Activated CD4-positive, alpha-beta memory T cell treated with anti-CD3 and anti-CD28 coated beads, Interleukin-2, amount 10 ng/mL, durations not matched to agents 7 days and 5 days (primary cell): ENCODE results near the gene CHCHD6. TPM values are rescaled to one million over a fixed set of nuclear protein-coding genes. Genes with fewer than 3 reads are reported as not detected.

Experiments used
- CTCF ChIA-PET: fragments of 350-600 bp; sonication (Branson Sonifier 250); formaldehyde crosslinking; loops from one replicate; lab custom pipeline; 2021; ENCODE audit warnings: antibody characterized with exemption, inconsistent platforms; lab: Charles Lee
- POLR2A ChIA-PET: fragments of 350-600 bp; sonication (Branson Sonifier 250); formaldehyde crosslinking; loops from one replicate; lab custom pipeline; 2021; ENCODE audit warnings: antibody characterized with exemption; lab: Charles Lee
- DNase-seq: peaks from one replicate; pipeline ENCODE4 v3.0.0-alpha.2; 2020
- H3K27ac Mint-ChIP-seq: one replicate; pipeline ENCODE4 v1.8.0; 2021; ENCODE audit warnings: mild to moderate bottlenecking, mixed read lengths
- H3K27me3 Mint-ChIP-seq: one replicate; pipeline ENCODE4 v1.8.0; 2021; ENCODE audit warnings: mixed read lengths
- H3K36me3 Mint-ChIP-seq: one replicate; pipeline ENCODE4 v1.8.0; 2021; ENCODE audit warnings: low read depth, mixed read lengths
- H3K4me1 Mint-ChIP-seq: one replicate; pipeline ENCODE4 v1.8.0; 2021; ENCODE audit warnings: mixed read lengths
- H3K4me3 Mint-ChIP-seq: one replicate; pipeline ENCODE4 v1.8.0; 2021; ENCODE audit warnings: mild to moderate bottlenecking, mixed read lengths
- H3K9me3 Mint-ChIP-seq: one replicate; pipeline ENCODE4 v1.8.0; 2021; ENCODE audit warnings: mixed read lengths
- total RNA-seq, 2 experiments: library from RNA; stranded (reverse); gene quantifications; one replicate each; pipeline ENCODE4 v1.2.3, GENCODE V29; 2021

Gene CHCHD6
- total RNA-seq, 2 experiments from 2014 or later: 4.0 to 4.1 TPM

DNA sequence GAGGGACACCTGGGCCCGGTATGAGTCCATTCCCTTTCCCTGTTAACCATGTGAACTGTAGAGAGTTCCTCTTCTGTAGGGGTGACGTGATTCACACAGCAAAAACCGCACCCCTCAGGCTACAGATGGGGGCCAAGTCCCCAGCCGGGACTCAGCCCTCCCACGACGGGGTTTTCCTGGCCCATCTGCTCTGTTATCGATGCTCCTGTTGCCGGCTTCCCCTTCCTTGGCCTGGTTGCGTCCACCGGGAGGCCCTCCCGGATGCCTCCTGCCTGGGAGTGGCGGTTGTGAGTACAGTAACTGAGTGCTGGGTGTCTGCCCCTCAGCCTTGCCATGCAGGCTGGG is 278.1 kb downstream of the CHCHD6 start:
- ChIA-PET POLR2A (interaction anchor here (0.6 to 1.5 kb wide), 3 partner anchors 11 to 898 kb away, joined by 3 to 7 read pairs (median 3); partner anchors contain the start of gene SLC41A3), CTCF (interaction anchor here (1.0 to 2.2 kb wide), 13 partner anchors 15 to 458 kb away, joined by 3 to 15 read pairs (median 4); partner anchors contain the start of gene CHST13)
- H3K36me3 Mint-ChIP-seq: no peaks in the 10 kb centered on the region
- H3K9me3 Mint-ChIP-seq: no peaks in the 10 kb centered on the region
- peak overlapping the region; percentile 76 for H3K4me3 Mint-ChIP-seq
- DNase-seq: no peak
- peaks cover 21% of the 10 kb centered on the region for H3K4me1 Mint-ChIP-seq
- H3K27ac Mint-ChIP-seq: peak overlapping the region; percentile 55
- peaks cover 9% of the 10 kb centered on the region for H3K27me3 Mint-ChIP-seq

DNA sequence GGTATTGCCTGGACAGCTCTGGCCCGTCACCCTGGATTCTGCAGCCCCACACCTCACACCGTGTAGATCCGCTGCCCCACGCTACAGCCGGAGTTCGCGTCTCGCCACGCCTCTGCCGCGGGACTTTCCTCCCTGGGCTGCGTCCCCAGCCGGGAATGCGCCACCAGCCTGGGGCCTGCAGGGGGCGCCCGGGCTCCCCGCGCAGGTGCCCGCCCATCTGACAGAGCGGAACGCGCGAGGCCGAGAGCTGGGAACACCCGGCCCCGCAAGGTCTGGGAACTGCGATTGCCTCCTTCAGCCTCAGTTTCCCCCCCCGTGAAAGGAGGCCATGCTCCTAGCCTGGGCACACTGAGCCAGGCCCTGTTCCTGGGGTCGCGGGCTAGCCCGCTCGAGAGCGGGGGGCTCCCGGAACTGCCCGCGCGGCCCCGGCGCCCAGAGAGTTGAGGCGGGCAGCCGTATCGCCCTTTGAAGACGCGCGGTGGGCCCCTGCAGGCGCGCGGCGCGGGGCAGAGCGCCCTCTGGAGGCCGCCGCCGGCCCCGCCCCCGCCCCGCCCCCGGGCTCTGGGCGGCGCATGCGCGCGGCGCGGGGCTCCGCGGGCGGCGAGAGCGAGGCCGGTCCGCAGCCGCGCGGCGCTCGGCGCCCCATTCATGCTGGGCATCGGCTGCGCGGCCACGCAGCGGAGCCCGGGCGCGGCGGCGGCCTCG is 278.6 kb downstream of the CHCHD6 start, which contains the start of gene PLXNA1:
Gene PLXNA1, plus strand, starts transcription at position 645 of the 705 bp plus-strand sequence. CDS start 5,479 bp downstream, outside the sequence.
- Mint-ChIP-seq H3K36me3 (no peaks in the 10 kb centered on the region), H3K27ac (peak within 1 kb of the TSS; percentile 55), H3K4me1 (peaks cover 21% of the 10 kb centered on the region), H3K9me3 (no peaks in the 10 kb centered on the region), H3K4me3 (peak within 1 kb of the TSS; percentile 76), H3K27me3 (peaks cover 9% of the 10 kb centered on the region)
- POLR2A ChIA-PET: interaction anchor here (0.6 to 1.5 kb wide), 4 partner anchors 11 to 899 kb away, joined by 3 to 7 read pairs (median 3); partner anchors contain the start of gene SLC41A3
- peak; percentile 88 for DNase-seq
- CTCF ChIA-PET: interaction anchor here (0.7 to 2.2 kb wide), 14 partner anchors 15 to 459 kb away, joined by 3 to 15 read pairs (median 4); partner anchors contain the start of gene CHST13

DNA sequence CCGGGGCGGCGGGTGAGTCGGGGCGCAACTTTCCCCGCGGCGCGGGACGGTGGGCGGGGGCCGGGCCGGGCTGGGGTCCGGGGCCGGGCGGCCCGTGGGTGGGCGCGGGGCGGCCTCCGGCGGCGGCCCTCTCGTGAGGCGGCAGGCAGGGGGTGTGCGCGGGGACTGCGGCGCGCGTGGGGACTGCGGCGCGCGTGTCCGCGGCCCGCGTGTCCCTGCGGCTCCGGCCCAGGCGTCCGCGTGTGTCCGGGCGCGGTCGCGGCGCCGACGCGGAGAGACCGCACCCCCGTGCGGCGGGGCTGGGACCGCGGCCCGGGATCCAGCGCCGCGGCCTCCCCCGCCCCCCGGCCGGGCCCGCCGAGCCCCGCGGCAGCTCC is 279.2 kb downstream of the CHCHD6 start:
- no peak overlapping the region for H3K27ac Mint-ChIP-seq
- CTCF ChIA-PET: interaction anchor here (2.1 kb wide), 1 partner anchor 72 kb away, joined by 8 read pairs; no protein-coding TSS in a partner anchor
- no peaks in the 10 kb centered on the region for H3K9me3 Mint-ChIP-seq
- H3K27me3 Mint-ChIP-seq: peaks cover 7% of the 10 kb centered on the region
- no peak for DNase-seq
- POLR2A ChIA-PET: interaction anchor here (1.3 kb wide), 1 partner anchor 71 kb away, joined by 3 read pairs; no protein-coding TSS in a partner anchor
- H3K4me3 Mint-ChIP-seq: no peak overlapping the region
- no peaks in the 10 kb centered on the region for H3K36me3 Mint-ChIP-seq
- peaks cover 21% of the 10 kb centered on the region for H3K4me1 Mint-ChIP-seq

DNA sequence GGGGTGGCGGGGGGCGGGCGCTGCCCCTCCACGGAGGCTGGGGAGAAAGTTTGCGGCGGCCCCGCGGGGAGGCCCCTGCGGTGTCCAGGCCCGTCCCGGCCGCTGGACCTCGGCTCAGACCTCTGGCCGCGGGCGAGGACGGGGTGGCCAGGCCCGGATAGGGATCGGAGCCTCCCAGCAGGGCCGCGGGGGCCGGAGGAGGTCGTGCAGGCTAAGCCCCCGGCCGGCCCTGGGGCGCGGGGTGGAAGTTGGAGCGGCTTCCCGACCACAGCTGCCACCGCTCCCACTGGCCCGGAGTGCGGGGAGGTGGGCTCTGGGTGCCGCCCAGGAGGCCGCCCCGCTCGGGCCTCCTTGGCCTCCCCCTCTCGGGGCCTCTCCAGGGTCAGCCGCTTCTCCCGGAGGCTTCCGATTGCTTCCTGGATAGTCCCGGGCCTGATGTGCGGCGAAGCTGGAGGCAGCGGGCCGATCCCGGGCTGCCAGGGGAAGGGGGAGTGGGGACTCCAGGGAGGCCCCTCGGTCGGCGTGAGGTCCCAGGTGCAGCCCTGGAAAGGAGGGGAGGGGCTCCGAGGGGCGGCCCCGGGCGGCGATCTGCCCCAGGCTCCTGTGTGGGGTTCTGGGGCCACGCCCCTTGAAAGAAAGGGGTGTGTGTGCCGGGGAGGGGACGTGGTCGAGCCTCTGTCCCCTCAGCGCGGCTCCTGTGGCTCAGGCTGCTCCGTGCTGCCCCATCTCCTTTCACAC is 279.8 kb downstream of the CHCHD6 start:
- H3K9me3 Mint-ChIP-seq: no peaks in the 10 kb centered on the region
- H3K27me3 Mint-ChIP-seq: peaks cover 4% of the 10 kb centered on the region
- ChIA-PET CTCF (interaction anchor here (2.1 kb wide), 1 partner anchor 73 kb away, joined by 8 read pairs; no protein-coding TSS in a partner anchor), POLR2A (interaction anchor here (1.3 kb wide), 1 partner anchor 71 kb away, joined by 3 read pairs; no protein-coding TSS in a partner anchor)
- H3K27ac Mint-ChIP-seq: no peak overlapping the region
- no peaks in the 10 kb centered on the region for H3K36me3 Mint-ChIP-seq
- peak; percentile 26 for DNase-seq
- H3K4me3 Mint-ChIP-seq: peak overlapping the region; percentile 24
- H3K4me1 Mint-ChIP-seq: peaks cover 17% of the 10 kb centered on the region

DNA sequence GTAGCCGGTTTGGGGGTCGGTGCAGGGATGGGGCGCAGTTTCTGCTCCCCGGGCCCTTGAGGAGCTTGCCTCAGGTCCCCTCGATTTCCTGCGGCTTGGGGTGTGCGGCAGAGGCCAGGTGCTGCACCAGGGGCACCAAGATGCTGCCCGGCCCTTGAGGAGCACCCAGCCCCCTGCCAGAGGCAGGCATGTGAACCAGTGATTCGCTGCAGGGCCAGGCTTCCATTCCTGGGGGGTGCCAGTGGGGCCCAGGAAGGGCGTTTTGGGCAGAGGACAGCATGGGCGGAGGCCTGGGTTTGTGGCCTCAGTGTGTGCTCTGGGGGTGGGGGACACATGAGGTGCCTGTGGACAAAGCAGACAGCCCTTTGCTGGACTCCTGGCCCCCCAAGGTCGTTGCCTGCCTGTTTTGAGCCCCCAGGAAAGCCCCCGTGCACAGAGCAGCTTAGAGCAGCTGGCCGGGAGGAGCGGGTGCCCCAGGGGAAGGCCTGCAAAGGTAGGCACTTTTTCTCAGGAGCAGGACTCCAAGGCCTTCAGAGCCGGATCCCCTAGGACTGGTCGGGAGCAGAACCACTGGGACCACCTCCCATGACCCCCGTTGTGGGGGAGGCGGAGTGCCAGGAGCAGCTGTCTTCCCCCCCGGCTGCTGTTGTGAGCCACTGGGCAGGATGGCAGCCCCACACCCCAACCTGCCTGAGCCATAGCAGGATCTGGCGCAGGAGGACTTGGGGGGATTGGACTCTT is 280.5 kb downstream of the CHCHD6 start:
- Mint-ChIP-seq H3K9me3 (no peaks in the 10 kb centered on the region), H3K4me1 (peaks cover 14% of the 10 kb centered on the region), H3K27me3 (peaks cover 4% of the 10 kb centered on the region), H3K27ac (no peak overlapping the region), H3K4me3 (peak overlapping the region; percentile 24), H3K36me3 (no peaks in the 10 kb centered on the region)
- no peak for DNase-seq
- CTCF ChIA-PET: no interaction called here
- POLR2A ChIA-PET: interaction anchor here (1.3 kb wide), 1 partner anchor 72 kb away, joined by 3 read pairs; no protein-coding TSS in a partner anchor

DNA sequence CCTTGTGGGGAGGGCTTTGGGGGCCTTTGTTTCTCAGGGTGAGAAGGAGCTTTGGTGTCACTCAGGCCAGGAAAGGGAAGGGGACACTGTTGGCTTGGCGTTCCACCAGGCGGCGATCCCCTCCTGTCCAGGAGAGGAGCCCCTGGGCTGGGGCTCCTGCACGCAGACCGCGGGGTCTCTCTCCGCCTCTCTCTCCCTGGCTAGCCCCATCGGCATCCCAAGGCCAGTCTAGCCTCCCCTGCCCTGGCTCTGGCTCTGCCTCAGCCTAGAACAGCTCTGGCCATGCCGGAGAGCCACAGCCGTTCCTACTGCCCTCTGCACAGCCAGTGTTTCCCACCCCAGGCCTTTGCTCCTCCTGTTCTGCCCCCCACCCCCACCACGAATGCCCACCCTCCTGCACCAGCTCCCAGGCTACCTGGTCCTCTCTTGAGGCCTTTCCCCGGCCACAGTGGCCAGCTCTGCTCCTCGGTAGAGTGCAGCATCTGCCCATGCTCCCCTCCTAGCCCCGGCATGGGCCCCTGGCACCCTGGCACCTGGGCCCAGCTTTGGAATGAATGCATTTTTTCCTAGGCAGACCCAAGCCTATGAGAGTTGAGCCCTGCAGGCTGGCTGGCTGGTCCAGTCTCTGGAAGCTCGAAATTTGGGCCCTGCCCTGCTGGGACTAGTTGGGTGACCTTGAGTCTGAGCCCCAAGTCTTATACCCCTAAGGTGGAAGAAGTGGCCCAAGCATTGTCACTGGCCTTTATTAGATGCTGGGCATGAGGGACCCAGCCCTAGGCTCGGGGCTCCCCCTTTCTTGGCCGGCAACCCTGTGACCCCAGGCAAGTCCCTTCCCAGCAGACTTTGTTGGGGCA is 281.3 kb downstream of the CHCHD6 start:
- CTCF ChIA-PET: no interaction called here
- H3K27me3 Mint-ChIP-seq: no peaks in the 10 kb centered on the region

DNA sequence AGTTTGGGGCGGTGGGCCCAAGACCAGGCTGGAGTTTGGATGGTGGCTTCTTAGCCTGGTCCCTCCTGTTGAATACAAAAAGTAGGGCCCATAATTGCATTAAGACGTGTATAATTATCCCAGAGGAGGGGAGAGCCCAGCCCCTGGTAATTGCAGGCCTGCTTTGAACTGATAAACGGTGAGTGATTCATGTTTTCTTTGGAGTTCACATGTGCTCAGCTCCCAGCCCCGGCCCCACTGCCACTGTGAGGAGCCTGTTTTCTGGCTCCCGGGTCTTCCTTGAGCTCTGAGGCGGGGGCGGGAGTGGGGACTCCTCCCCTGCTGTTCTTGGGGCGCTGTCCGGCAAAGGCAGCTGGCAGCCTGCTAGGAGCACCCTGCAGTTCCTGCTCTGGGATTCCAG is 282.0 kb downstream of the CHCHD6 start:
- no peaks in the 10 kb centered on the region for H3K36me3 Mint-ChIP-seq
- H3K9me3 Mint-ChIP-seq: no peaks in the 10 kb centered on the region
- no peaks in the 10 kb centered on the region for H3K27me3 Mint-ChIP-seq
- no peak for DNase-seq
- CTCF ChIA-PET: no interaction called here
- H3K4me1 Mint-ChIP-seq: peaks cover 12% of the 10 kb centered on the region
- POLR2A ChIA-PET: no interaction called here
- no peak overlapping the region for H3K4me3 Mint-ChIP-seq
- H3K27ac Mint-ChIP-seq: no peak overlapping the region

More for the DNA sequence above, 281.3 kb downstream of the CHCHD6 start:
- Mint-ChIP-seq H3K4me3 (no peak overlapping the region), H3K27ac (no peak overlapping the region), H3K9me3 (no peaks in the 10 kb centered on the region), H3K4me1 (peaks cover 12% of the 10 kb centered on the region), H3K36me3 (no peaks in the 10 kb centered on the region)
- DNase-seq: no peak
- POLR2A ChIA-PET: no interaction called here

DNA sequence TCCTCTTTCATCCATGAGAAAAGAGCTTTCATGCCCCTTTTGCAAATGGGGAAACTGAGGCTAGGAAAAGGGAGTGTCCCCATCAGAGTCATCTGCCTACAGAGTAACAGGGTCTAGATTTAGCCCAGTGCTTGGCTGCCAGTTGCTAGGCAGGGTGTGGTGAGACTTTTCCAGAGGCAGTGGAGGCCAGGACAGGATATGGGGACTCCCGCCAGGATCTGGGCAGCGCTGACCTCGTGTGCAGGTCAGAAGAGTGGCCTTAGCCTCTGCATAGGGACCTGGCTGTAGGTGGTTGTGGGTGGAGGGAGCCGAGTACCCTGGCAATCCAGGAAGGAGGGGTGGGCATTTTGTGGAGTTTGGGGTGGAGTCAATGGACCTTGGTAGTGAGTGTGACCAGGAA is 283.1 kb downstream of the CHCHD6 start:
- ChIA-PET POLR2A (no interaction called here), CTCF (no interaction called here)
- Mint-ChIP-seq H3K27ac (no peak overlapping the region), H3K27me3 (no peaks in the 10 kb centered on the region), H3K4me3 (no peak overlapping the region), H3K4me1 (peaks cover 3% of the 10 kb centered on the region), H3K36me3 (no peaks in the 10 kb centered on the region), H3K9me3 (no peaks in the 10 kb centered on the region)
- DNase-seq: no peak

DNA sequence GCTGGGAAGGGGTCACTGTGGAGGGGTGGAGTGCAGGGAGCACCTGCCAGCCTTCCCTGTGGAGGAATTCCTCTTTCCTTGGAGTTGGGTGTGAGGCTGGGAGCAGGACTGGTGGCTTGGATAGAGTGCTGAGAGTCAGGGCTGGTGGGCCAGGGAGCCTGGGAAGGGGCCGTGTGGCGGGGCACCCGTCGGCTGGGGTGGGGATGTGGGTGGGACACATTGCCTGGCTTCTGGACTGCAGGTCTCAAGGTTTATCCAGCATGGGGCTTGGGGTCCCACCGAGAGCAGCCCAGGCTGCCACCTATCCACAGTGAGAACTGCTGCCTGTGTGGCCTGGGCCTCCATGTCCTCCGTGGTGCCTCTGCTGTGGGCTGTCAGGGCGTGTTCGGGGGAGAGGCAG is 283.6 kb downstream of the CHCHD6 start:
- POLR2A ChIA-PET: no interaction called here
- no peaks in the 10 kb centered on the region for H3K36me3 Mint-ChIP-seq
- DNase-seq: no peak
- no peaks in the 10 kb centered on the region for H3K27me3 Mint-ChIP-seq
- no peak overlapping the region for H3K27ac Mint-ChIP-seq
- no peak overlapping the region for H3K4me3 Mint-ChIP-seq
- H3K4me1 Mint-ChIP-seq: no peaks in the 10 kb centered on the region
- no peaks in the 10 kb centered on the region for H3K9me3 Mint-ChIP-seq
- CTCF ChIA-PET: no interaction called here

DNA sequence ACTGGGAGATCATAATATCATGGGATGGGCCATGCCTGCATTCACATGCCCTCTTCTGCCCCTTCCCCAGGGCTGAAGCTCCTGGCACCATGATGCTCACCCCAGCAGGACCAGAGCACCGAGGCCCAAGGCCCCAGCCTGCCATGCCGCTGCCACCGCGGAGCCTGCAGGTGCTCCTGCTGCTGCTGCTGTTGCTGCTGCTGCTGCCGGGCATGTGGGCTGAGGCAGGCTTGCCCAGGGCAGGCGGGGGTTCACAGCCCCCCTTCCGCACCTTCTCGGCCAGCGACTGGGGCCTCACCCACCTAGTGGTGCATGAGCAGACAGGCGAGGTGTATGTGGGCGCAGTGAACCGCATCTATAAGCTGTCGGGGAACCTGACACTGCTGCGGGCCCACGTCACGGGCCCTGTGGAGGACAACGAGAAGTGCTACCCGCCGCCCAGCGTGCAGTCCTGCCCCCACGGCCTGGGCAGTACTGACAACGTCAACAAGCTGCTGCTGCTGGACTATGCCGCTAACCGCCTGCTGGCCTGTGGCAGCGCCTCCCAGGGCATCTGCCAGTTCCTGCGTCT is 284.5 kb downstream of the CHCHD6 start:
- Mint-ChIP-seq H3K4me3 (no peak overlapping the region), H3K27ac (no peak overlapping the region), H3K4me1 (no peaks in the 10 kb centered on the region), H3K27me3 (no peaks in the 10 kb centered on the region), H3K9me3 (no peaks in the 10 kb centered on the region), H3K36me3 (no peaks in the 10 kb centered on the region)
- ChIA-PET CTCF (no interaction called here), POLR2A (no interaction called here)
- no peak for DNase-seq

DNA sequence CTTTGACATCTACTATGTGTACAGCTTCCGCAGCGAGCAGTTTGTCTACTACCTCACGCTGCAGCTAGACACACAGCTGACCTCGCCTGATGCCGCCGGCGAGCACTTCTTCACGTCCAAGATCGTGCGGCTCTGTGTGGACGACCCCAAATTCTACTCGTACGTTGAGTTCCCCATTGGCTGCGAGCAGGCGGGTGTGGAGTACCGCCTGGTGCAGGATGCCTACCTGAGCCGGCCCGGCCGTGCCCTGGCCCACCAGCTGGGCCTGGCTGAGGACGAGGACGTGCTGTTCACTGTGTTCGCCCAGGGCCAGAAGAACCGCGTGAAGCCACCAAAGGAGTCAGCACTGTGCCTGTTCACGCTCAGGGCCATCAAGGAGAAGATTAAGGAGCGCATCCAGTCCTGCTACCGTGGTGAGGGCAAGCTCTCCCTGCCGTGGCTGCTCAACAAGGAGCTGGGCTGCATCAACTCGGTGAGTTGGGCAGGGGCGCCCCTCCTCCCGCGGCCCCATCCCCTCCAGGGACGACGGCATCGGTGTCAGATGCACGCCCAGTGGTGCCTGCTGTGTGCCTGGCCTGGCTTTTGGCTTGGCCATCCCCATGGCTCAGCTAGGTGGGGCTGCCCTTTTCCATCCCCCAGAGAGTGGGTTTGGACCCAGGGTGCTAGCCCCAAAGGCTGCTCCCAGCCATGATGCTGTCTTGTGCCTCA is 285.4 kb downstream of the CHCHD6 start:
- CTCF ChIA-PET: no interaction called here
- no peak for DNase-seq
- Mint-ChIP-seq H3K36me3 (no peaks in the 10 kb centered on the region), H3K4me3 (no peak overlapping the region), H3K4me1 (no peaks in the 10 kb centered on the region), H3K27ac (no peak overlapping the region), H3K27me3 (no peaks in the 10 kb centered on the region), H3K9me3 (no peaks in the 10 kb centered on the region)
- POLR2A ChIA-PET: no interaction called here
